HG02970 (cell line): ENCODE measurements around the gene FAM107B.
"Not testable (repeated sequence)": the region's sequence is repeated elsewhere in the genome, so short reads cannot be mapped to it uniquely, and the experiment has no call there.

Experiments
- ATAC-seq: cut with Tn5 transposase; IDR thresholded peaks from one replicate; pipeline ENCODE4 v1.9.1; 2021; ENCODE audit warnings: mild to moderate bottlenecking, moderate library complexity, moderate number of reproducible peaks; ENCODE audit not compliant: unreplicated experiment, low FRiP score

Gene FAM107B

GRCh38 chr10:14774797-14775196 is at the start of gene FAM107B:
FAM107B (minus strand) TSS chr10:14774897; CDS start chr10:14774663, 234 bp downstream.
- no peak for ATAC-seq

- no peak for ATAC-seq
These were observed 49.3 kb upstream of the FAM107B start for GRCh38 chr10:14823966-14824365.

- no peak for ATAC-seq
These were observed 48.4 kb upstream of the FAM107B start for GRCh38 chr10:14822879-14823755.

- no peak for ATAC-seq
These were observed 47.1 kb upstream of the FAM107B start for GRCh38 chr10:14821635-14822375.

GRCh38 chr10:14820775-14821154 is 46.1 kb upstream of the FAM107B start:
- ATAC-seq: no peak

- no peak for ATAC-seq
These were observed 45.5 kb upstream of the FAM107B start for GRCh38 chr10:14820010-14820774.

- ATAC-seq: not testable (repeated sequence)
These were observed 42.0 kb upstream of the FAM107B start for GRCh38 chr10:14816717-14817116.

- no peak for ATAC-seq
These were observed 41.0 kb upstream of the FAM107B start for GRCh38 chr10:14815681-14816080.

- ATAC-seq: no peak
These were observed 37.6 kb upstream of the FAM107B start for GRCh38 chr10:14812271-14812670.

- ATAC-seq: no peak
These were observed 36.6 kb upstream of the FAM107B start for GRCh38 chr10:14810969-14811953.

- ATAC-seq: no peak
These were observed 31.6 kb upstream of the FAM107B start for GRCh38 chr10:14806318-14806717.

GRCh38 chr10:14803827-14804226 is 29.1 kb upstream of the FAM107B start:
- ATAC-seq: no peak

GRCh38 chr10:14801723-14802122 is 27.0 kb upstream of the FAM107B start:
- ATAC-seq: no peak

GRCh38 chr10:14800397-14800796 is 25.7 kb upstream of the FAM107B start:
- no peak for ATAC-seq

- ATAC-seq: no peak
These were observed 23.9 kb upstream of the FAM107B start for GRCh38 chr10:14798636-14799035.

- no peak for ATAC-seq
These were observed 13.2 kb upstream of the FAM107B start for GRCh38 chr10:14787938-14788337.

- no peak for ATAC-seq
These were observed 9.9 kb upstream of the FAM107B start for GRCh38 chr10:14784459-14785055.

GRCh38 chr10:14782691-14783363 is 8.1 kb upstream of the FAM107B start:
- no peak for ATAC-seq

GRCh38 chr10:14781763-14782162 is 7.1 kb upstream of the FAM107B start:
- ATAC-seq: no peak
